ENCODE measurements around the gene GLUD2.

GLUD2 gene

GRCh38 chrX:121093011-121093410 is 45.6 kb downstream of the GLUD2 start:
- no peaks in the 10 kb centered on the region for H3K9me3 ChIP-seq (ENCODE audit: insufficient read depth, low read length)
- no peaks in the 10 kb centered on the region for H4K20me1 ChIP-seq (ENCODE audit: low read depth, low read length)
- no peaks in the 10 kb centered on the region for H3K27me3 ChIP-seq (ENCODE audit: low read length)
- H3K4me3 ChIP-seq (ENCODE audit: insufficient read depth, low read length, poor library complexity, severe bottlenecking): no peak overlapping the region
- no peak overlapping the region for H3K4me2 ChIP-seq (ENCODE audit: low read depth, low read length, poor library complexity, severe bottlenecking)
- no peak overlapping the region for H3K9ac ChIP-seq (ENCODE audit: low read length)
- no peaks in the 10 kb centered on the region for H3K9me2 ChIP-seq (replicated peaks; ENCODE audit: insufficient read depth, low read length)
- no peaks in the 10 kb centered on the region for H3K79me2 ChIP-seq (ENCODE audit: insufficient read depth, low read length)
- H3K36me3 ChIP-seq (ENCODE audit: low read length): no peaks in the 10 kb centered on the region
- H2AFZ ChIP-seq (ENCODE audit: low read depth, low read length, severe bottlenecking): no peak overlapping the region
- H3F3A ChIP-seq (ENCODE audit: insufficient read depth): no peaks in the 10 kb centered on the region
- H3K27ac ChIP-seq (ENCODE audit: low read depth, low read length): no peak overlapping the region
- no peak for TF ChIP-seq CTCF (IDR thresholded peaks at IDR 0.05; ENCODE audit: insufficient read depth, low read length, poor library complexity, severe bottlenecking)
- no peak for TF ChIP-seq EZH2phosphoT487 (conservative IDR thresholded peaks at IDR 0.05; ENCODE audit: low read length)
